Left hindlimb (tissue), 1 donor: ENCODE results near the gene TUFT1.
"Not testable (repeated sequence)": the region's sequence is repeated elsewhere in the genome, so short reads cannot be mapped to it uniquely, and the experiment has no call there.

ENCODE experiments used
- DNase-seq: peaks from one replicate; pipeline ENCODE4 v3.0.0-alpha.2; 2018

The TUFT1 gene

DNA sequence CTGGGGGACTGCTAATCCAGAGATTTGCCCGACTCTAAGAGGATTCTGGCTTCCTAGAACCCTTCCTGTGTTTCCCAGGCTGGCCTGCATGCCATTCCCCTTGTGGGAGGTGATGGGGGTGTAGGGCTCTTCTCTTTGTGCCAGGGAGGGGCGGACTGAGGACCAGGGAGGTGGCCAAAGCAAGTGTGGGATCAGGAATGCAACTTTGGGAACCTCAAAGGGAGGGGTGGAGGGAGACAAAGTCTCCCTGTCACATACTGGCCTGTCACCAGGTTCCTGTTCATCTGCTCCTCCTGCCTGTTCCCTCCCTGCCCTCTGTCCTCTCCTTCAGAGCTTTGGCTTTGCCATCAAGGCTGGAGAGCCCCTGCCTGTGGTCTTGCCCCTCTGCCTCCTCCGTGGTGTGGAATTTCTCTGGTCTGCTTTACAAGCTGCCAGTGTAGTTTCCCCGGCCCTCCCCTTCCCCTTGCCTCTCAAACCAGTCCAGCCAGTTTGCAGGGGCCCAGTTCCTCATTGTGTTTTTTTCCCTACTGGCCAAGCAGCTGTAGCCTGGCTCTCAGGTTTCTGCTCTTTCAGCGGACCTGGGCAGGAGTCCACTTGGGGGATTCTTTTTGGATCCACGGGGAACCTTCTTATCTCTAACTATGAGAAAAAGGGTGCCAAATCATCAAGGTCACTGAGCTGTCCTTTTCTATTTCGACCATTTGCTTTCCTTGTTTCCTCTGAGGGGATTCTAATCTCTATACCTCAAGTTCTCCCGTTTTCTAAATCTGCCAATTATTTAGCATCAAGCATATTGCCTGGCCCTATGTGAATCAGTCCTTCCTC is 27.1 kb upstream of the TUFT1 start:
- DNase-seq: no peak

DNA sequence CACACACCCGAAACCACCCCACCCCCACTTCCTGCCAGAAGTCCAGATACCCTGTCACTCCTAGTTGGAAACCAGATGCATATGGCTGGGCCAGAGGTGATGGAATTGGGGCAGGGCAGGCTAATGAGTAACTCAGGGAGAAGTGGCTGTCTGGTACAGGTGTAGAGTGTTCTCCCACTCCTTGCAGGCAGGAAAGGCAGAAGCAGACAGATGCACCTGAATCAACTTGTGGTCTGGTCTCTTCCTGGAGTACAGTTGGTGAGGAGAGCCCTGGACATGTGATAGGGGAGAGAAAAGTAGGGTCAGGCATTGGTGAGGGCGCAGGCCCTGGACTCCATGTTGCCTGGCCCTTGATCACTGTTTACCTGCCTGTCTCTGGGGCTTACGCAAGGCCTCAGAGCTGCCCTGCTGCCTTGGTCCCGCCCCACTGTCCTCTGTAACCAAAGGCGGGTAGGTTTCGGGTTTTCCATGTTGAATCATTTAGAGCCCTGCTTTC is 26.4 kb upstream of the TUFT1 start:
- no peak for DNase-seq

DNA sequence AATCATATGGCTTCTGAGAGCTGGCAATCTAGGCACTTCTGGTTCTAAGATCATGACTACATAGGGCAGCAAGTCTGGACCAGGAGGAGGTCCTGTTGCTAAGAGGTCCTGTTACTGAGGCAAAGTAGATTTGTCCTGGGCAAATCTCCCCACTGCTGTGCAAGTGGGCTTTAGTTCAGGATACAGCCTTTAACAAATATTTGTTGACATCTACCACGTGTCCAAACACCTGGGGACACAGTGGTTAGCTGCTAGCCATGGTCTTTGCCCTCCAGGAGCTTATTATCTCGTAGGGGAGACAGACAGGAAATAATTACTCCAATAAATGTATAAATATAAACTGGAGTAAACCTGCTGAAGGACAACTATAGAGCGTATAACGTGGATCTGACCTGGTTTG is 25.7 kb upstream of the TUFT1 start:
- no peak for DNase-seq

DNA sequence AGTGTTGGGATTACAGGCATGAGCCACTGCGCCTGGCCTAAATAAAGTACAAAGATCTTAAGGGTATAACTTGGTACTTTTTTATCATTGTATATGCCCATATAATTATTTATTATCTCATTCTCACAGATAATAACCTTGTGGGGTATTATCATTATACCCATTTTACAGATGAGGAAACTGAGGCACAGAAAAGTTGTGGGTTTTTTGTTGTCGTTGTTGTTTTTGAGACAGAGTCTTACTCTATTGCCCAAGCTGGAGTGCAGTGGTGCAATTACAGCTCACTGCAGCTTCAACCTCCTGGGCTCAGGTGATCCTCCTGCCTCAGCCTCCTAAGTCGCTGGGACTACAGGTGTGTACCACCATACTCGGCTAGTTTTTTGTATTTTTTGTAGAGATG is 24.8 kb upstream of the TUFT1 start:
- no peak for DNase-seq

DNA sequence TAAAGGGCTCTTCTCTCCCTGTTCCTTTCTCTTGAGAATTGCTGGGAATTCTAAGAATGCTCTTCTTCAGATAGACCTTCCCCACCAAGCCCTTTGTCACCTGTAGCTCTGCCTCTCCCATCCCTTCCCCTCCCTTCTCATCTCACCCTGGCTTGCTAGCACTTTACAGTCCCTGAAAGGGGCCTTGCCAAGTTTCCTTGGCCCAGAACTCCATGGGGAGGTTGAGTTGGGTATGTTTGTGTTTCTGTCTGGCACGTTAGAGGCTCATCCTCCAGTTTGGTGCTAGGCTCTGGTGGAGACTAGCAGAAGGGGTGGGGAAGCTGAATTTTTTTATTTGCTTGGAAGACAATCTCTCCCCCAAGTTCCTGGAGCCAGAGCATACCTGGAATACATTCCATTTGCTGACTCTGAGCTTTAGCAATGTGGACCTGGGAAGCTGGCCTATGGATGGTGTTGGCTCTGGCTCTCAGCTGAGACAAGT is 24.0 kb upstream of the TUFT1 start:
- no peak for DNase-seq

DNA sequence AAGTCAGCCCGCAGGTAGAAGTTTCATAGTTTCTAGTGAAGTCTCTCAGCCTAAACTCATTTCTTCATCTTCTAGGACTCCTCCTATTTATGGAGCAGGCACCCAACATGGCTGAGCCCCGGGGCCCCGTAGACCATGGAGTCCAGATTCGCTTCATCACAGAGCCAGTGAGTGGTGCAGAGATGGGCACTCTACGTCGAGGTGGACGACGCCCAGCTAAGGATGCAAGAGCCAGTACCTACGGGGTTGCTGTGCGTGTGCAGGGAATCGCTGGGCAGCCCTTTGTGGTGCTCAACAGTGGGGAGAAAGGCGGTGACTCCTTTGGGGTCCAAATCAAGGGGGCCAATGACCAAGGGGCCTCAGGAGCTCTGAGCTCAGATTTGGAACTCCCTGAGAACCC is 21.7 kb upstream of the TUFT1 start:
- no peak for DNase-seq

DNA sequence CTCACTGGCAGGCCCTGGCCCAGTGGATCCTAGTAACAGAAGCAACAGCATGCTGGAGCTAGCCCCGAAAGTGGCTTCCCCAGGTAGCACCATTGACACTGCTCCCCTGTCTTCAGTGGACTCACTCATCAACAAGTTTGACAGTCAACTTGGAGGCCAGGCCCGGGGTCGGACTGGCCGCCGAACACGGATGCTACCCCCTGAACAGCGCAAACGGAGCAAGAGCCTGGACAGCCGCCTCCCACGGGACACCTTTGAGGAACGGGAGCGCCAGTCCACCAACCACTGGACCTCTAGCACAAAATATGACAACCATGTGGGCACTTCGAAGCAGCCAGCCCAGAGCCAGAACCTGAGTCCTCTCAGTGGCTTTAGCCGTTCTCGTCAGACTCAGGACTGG is 21.2 kb upstream of the TUFT1 start:
- DNase-seq: no peak

DNA sequence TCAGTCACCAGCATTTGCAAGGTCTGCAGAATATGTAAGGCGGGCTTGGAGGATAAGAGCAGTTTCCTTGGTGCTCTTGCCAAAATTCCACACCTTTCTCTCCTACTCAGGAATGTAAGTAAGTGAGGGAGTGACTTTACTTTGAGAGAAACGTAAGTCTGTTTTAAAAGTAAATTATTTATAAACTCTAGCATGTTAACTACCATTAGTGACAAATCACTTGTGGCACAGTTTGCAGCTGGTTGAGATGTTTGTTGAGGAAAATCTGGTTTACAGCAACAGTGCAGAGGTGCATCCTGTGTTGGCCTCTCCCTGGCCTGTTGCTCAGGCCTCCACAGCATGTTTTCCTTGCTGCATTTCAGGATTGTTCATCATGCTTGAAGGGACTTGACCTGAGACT is 20.4 kb upstream of the TUFT1 start:
- DNase-seq: no peak

DNA sequence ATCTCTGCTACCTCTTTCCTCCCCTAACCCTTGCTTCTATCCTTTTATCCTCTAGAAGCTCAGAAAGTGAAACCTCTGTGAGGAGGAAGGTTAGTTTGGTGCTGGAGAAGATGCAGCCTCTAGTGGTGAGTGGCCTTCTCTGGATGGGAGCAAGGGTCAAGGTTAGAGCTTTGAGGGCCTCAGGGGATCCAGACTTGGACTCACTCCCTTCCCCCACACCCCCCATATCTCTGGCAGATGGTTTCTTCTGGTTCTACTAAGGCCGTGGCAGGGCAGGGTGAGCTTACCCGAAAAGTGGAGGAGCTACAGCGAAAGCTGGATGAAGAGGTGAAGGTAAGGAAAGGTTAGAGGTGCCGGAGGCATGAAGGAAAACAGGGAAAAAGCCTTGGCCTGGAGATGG is 19.8 kb upstream of the TUFT1 start:
- DNase-seq: no peak

DNA sequence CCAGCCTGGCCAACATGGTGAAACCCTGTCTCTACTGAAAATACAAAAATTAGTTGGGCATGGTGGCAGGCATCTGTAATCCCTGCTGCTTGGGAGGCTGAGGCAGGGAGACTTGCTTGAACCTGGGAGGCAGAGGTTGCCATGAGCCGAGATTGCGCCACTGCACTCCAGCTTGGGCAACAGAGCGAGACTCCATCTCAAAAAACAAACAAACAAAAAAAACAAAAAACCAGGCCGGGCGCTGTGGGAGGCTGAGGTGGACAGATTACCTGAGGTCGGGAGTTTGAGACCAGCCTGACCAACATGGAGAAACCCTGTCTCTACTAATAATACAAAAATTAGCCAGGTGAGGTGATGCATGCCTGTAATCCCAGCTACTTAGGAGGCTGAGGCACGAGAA is 17.7 kb upstream of the TUFT1 start:
- not testable (repeated sequence) for DNase-seq

DNA sequence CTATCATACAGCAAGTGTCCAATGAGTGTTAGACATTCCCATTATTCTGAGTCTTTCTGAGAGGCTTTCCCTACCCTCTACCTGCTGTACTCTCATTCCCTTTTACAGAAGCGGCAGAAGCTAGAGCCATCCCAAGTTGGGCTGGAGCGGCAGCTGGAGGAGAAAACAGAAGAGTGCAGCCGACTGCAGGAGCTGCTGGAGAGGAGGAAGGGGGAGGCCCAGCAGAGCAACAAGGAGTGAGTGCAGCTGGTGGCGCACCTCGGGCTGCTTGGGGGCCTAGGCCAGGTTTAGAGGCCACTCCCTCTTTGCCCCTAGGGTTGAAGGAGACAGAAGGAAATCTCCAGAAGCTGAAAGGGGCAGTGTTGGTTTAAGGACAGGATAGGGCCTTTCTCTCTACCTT is 16.8 kb upstream of the TUFT1 start:
- DNase-seq: no peak

DNA sequence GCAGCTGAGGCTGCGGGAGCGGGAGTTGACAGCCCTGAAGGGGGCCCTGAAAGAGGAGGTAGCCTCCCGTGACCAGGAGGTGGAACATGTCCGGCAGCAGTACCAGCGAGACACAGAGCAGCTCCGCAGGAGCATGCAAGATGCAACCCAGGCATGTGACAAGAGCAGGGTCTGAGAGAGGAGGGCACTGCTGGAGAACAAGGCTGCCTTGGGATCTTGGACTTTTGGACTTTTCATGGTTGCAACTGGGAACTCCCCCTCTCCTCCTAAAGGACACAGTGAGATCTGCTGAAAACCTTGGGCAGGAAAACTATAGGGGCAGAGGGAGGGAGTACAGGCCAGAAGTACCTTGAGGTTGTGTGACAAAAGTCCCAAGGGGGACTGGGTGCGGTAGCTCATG is 15.4 kb upstream of the TUFT1 start:
- no peak for DNase-seq

DNA sequence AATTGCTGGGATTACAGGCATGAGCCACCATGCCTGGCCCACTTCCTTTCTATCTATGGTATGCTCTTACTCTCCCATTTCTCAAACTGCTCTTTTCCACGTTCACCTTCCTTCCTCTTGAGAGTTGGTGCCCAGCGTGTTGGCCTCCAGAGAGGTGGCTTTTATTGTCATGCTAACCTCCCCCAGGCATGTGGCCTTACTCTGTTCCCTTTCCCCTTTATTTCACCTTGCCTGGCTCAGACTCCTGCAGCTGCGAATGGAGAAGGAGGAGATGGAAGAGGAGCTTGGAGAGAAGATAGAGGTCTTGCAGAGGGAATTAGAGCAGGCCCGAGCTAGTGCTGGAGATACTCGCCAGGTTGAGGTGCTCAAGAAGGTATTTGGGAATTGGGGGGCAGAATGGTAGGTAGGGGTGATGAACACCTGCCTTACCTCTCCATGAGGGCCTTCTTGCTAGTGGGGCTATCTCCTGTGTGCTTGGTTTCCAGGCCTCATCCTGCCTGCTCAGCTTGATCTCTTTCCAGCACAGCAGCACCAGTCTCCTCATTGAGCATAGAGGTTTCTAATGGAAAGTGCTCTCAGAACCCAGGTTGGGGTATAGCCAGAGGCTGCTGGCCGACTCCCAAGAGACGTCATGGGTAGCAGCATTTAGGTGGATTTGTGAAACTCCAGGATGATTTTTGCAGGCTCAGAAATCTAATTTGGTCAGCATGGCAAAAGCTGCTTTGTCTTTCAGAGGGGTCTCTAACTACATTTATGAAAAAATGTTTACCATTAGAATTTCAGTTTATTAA is 13.2 kb upstream of the TUFT1 start:
- DNase-seq: peak; percentile 47

DNA sequence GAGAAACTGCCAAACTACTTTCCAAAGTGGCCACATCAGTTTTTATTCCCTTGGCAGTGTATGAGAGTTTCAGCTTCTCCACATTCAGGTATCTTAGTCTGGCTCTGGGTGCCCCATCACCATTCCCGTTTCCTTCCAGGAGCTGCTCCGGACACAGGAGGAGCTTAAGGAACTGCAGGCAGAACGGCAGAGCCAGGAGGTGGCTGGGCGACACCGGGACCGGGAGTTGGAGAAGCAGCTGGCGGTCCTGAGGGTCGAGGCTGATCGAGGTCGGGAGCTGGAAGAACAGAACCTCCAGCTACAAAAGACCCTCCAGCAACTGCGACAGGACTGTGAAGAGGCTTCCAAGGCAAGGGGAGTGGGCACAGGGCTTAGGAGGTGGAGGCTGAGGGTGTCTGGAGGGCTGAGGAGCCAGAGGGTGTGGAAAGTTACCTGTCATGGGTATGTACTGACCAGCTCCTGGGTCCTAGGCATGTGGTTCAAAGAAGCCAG is 10.9 kb upstream of the TUFT1 start:
- no peak for DNase-seq

DNA sequence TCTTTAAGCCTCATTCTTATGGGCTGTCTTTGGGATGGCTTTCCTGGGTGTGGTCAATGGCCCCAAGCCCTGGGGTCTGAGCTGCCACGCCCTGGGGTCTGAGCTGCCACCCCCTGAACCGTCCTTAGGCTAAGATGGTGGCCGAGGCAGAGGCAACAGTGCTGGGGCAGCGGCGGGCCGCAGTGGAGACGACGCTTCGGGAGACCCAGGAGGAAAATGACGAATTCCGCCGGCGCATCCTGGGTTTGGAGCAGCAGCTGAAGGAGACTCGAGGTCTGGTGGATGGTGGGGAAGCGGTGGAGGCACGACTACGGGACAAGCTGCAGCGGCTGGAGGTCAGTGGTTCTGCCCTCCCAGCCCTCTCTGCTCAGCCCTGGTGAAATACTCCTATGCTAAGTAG is 10.3 kb upstream of the TUFT1 start:
- no peak for DNase-seq

DNA sequence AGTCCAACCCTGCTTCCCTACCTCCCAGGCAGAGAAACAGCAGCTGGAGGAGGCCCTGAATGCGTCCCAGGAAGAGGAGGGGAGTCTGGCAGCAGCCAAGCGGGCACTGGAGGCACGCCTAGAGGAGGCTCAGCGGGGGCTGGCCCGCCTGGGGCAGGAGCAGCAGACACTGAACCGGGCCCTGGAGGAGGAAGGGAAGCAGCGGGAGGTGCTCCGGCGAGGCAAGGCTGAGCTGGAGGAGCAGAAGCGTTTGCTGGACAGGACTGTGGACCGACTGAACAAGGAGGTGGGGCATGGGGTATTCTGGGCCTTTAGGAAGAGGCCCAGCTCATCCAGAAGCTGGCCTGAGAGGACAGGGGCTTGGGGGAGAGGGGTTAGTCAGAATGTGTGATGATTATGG is 9.6 kb upstream of the TUFT1 start:
- DNase-seq: no peak

DNA sequence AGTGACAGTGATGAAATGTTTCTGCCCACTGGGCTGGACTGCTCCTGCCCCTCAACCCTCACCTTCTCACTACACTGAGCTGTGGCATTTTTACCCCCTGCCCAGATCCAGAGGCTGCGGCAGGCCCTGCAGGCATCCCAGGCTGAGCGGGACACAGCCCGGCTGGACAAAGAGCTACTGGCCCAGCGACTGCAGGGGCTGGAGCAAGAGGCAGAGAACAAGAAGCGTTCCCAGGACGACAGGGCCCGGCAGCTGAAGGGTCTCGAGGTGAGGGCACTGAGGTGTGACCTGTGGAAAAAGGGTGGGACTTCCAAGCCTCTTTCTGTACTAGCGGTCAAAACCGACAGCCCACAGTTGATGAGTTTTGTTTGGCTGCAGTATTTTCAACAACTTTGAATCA is 6.2 kb upstream of the TUFT1 start:
- DNase-seq: no peak

DNA sequence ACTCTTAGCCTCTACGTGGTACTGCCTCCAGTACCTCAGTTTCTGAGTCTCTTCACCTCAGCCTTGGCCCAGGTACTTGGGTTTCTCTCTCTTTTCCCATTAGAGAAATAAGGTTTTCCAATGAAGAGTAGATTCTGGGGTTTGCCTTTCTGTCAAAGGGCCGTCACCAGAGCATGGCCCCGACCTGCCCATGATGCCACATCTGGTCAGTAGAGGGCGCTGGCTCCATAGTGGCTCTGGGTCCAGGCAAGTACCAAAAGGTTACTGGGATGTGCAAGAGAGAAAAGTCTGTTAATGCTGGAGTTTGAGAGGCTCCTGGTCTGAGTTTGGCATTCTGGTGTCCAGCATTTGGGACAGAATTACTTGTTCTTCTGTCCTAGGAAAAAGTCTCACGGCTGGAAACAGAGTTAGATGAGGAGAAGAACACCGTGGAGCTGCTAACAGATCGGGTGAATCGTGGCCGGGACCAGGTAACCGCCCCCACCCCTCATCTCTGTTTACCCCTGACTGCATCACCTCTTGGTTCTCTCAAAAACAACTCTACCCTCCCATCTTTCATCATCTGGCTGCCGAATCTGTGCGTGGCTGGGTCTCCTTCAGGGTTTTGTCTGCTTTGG is 5.3 kb upstream of the TUFT1 start:
- DNase-seq: peak; percentile 50

DNA sequence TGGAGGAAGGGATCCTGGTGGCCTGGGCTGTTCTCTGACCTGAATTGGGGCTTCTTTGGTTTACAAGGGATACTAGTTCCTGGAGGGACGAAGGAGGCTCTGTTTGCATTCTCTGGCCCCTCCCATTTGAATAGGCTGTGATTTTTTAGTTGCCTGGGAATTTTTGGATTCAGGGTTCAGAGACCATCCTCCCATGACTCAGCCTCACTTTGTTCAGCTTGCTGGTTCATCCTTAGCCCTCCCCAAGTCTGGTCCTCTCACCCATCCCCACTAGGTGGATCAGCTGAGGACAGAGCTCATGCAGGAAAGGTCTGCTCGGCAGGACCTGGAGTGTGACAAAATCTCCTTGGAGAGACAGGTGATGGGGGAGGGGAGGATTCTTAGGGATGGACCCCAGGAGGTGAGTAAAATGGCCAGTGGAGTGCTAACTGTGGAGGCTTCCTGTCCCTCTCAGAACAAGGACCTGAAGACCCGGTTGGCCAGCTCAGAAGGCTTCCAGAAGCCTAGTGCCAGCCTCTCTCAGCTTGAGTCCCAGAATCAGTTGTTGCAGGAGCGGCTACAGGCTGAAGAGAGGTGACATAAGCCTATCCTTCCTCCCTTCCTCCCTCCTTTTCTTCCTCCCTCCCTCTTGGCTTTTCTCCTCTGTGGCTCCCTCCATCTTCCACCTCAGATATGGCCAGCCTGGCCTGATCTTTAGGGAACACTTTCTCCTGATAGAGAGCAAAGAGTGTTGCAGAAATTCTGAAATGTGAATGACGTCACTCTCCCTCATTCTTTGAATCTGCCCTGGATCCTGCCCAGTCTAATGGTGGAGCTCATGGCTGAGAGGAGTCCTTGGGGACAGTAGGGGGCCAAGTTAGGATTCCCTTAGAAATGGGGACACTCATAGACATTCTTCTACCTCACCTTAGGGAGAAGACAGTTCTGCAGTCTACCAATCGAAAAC is 4.5 kb upstream of the TUFT1 start:
- no peak for DNase-seq

DNA sequence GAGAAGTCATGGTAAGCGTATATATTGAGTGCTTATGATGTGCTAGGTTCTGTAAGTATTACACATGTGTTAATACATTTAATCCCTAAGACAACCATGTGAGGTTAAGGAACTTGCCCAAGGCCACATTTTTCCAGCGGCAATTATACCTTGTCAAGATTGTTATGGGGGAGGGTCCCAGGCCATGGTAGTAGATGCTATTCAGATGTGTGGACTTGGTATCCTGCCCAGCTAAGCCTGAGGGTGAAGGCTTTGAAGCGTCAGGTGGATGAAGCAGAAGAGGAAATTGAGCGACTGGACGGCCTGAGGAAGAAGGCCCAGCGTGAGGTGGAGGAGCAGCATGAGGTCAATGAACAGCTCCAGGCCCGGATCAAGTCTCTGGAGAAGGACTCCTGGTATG is 3.6 kb upstream of the TUFT1 start:
- DNase-seq: no peak

DNA sequence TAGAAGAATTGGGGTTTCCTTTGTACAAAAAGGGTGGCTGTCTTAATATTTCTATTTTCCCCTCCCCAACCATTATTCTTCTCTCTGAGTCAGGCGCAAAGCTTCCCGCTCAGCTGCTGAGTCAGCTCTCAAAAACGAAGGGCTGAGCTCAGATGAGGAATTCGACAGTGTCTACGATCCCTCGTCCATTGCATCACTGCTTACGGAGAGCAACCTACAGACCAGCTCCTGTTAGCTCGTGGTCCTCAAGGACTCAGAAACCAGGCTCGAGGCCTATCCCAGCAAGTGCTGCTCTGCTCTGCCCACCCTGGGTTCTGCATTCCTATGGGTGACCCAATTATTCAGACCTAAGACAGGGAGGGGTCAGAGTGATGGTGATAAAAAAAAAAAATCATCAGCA is 3.0 kb upstream of the TUFT1 start:
- DNase-seq: no peak

DNA sequence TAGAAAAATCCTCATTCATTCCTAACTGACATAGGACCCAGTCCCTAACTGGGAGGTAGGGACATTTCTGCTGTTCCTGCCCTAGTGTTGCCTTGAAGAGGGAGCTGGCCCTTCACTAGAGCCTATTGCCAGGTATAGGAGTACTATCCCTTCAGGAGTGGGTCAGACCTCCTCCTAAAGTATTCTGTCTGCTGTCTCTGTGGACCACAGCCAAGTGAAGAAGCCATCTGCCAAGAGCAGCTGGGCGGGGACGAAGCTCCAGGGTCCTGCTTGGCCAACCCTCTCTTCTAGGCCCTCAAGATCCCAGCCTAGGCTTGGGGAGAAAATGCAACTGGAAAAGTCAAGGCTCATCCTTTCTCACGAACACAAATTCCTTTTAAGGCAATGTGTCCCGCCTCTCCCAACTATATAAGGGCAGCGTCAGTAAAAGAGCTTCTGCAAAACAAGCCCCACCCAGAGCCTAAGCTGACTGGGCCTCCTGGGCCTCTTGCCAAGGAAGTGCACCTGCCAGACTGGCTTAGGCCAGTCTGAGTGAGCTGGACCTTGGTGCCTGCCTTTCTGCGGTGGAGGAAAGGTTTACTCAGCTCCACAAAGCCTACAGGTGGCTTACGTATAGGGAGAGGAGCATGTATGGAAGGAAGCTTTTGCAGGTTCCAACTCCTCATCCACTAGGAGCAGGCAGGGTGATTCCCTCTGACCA is 638 bp upstream of the TUFT1 start:
- peak; percentile 74 for DNase-seq
